ENCODE results near the gene FAM163A.

The FAM163A gene

GRCh38 chr1:179748772-179749171 is 5.7 kb downstream of the FAM163A start:
- DNase-seq (ENCODE audit: low read depth): no peak
- TF ChIP-seq CTCF (IDR thresholded peaks at IDR 0.05; ENCODE audit: control insufficient read depth, extremely low read depth, insufficient read depth): no peak

GRCh38 chr1:179750630-179751029 is 7.5 kb downstream of the FAM163A start:
- DNase-seq (ENCODE audit: low read depth): no peak
- H3K4me3 ChIP-seq (ENCODE audit: low read depth, low read length): no peak overlapping the region
- no peak for TF ChIP-seq CTCF (IDR thresholded peaks at IDR 0.05; ENCODE audit: control insufficient read depth, extremely low read depth, insufficient read depth)

More at GRCh38 chr1:179748772-179749171, 5.7 kb downstream of the FAM163A start:
- no peak overlapping the region for H3K4me3 ChIP-seq (ENCODE audit: low read depth, low read length)

GRCh38 chr1:179753061-179753460 is 10.0 kb downstream of the FAM163A start:
- no peak for DNase-seq (ENCODE audit: low read depth)
- no peak overlapping the region for H3K4me3 ChIP-seq (ENCODE audit: low read depth, low read length)
- TF ChIP-seq CTCF (IDR thresholded peaks at IDR 0.05; ENCODE audit: control insufficient read depth, extremely low read depth, insufficient read depth): no peak

- DNase-seq (ENCODE audit: low read depth): no peak
- H3K4me3 ChIP-seq (ENCODE audit: low read depth, low read length): no peak overlapping the region
- TF ChIP-seq CTCF (IDR thresholded peaks at IDR 0.05; ENCODE audit: control insufficient read depth, extremely low read depth, insufficient read depth): no peak
Measured at GRCh38 chr1:179754041-179754624, 11.0 kb downstream of the FAM163A start.

GRCh38 chr1:179757933-179758332 is 14.8 kb downstream of the FAM163A start:
- no peak for DNase-seq (ENCODE audit: low read depth)
- no peak overlapping the region for H3K4me3 ChIP-seq (ENCODE audit: low read depth, low read length)
- no peak for TF ChIP-seq CTCF (IDR thresholded peaks at IDR 0.05; ENCODE audit: control insufficient read depth, extremely low read depth, insufficient read depth)

- DNase-seq (ENCODE audit: low read depth): no peak
- H3K4me3 ChIP-seq (ENCODE audit: low read depth, low read length): no peak overlapping the region
- no peak for TF ChIP-seq CTCF (IDR thresholded peaks at IDR 0.05; ENCODE audit: control insufficient read depth, extremely low read depth, insufficient read depth)
Measured at GRCh38 chr1:179760521-179760920, 17.4 kb downstream of the FAM163A start.

- no peak for DNase-seq (ENCODE audit: low read depth)
- no peak for TF ChIP-seq CTCF (IDR thresholded peaks at IDR 0.05; ENCODE audit: control insufficient read depth, extremely low read depth, insufficient read depth)
- no peak overlapping the region for H3K4me3 ChIP-seq (ENCODE audit: low read depth, low read length)
Measured at GRCh38 chr1:179761296-179761695, 18.2 kb downstream of the FAM163A start.
